Prostate gland (tissue), 2 donors: ENCODE data around the gene ABHD11.
A peak's percentile ranks its signal among the peaks of the same experiment; 100 is the strongest.

Experiments
- CTCF ChIP-seq, 4 experiments: fragments of 200-600 bp in 2 of 4; fragments of 450-650 bp in 2 of 4; sonication (generic) in 2 of 4; IDR thresholded peaks; 1 replicate in 3 of 4; 2 replicates in 1 of 4; pipeline ENCODE4 v1.5.1; 2016 to 2019; ENCODE audit warnings: antibody characterized with exemption in 4 of 4, mild to moderate bottlenecking in 2 of 4, moderate library complexity in 2 of 4
- POLR2A ChIP-seq: fragments of 450-650 bp; IDR thresholded peaks from one replicate; pipeline ENCODE4 v1.6.1; 2016; ENCODE audit warnings: antibody characterized with exemption, mild to moderate bottlenecking

GRCh38 chr7:73715648-73716317 lies 22.8 kb downstream of the ABHD11 start:
- TF ChIP-seq CTCF (IDR thresholded peaks at IDR 0.05) (peak in 1 of 4 experiments; percentile 24), POLR2A (peak; percentile 22)
